ENCODE data around the gene SFMBT1.

Gene SFMBT1

GRCh38 chr3:52990637-52991036 is 55.2 kb downstream of the SFMBT1 start:
- DNase-seq (ENCODE audit: low read depth in 2 of 2) = no peak

- DNase-seq (ENCODE audit: low read depth in 2 of 2) = no peak
Measured at GRCh38 chr3:52986938-52987337, 58.9 kb downstream of the SFMBT1 start.

- DNase-seq (ENCODE audit: low read depth in 2 of 2) = no peak
Measured at GRCh38 chr3:52986049-52986448, 59.8 kb downstream of the SFMBT1 start.

- no peak for DNase-seq (ENCODE audit: low read depth in 2 of 2)
Measured at GRCh38 chr3:52983828-52984227, 62.0 kb downstream of the SFMBT1 start.

- peak; percentile 16 to 41 for DNase-seq (ENCODE audit: low read depth in 2 of 2)
Measured at GRCh38 chr3:52983336-52983807, 62.5 kb downstream of the SFMBT1 start.

- no peak for DNase-seq (ENCODE audit: low read depth in 2 of 2)
Measured at GRCh38 chr3:52982839-52983238, 63.0 kb downstream of the SFMBT1 start.

GRCh38 chr3:52979190-52979983 is 66.5 kb downstream of the SFMBT1 start:
- no peak for DNase-seq (ENCODE audit: low read depth in 2 of 2)

GRCh38 chr3:52978109-52978754 is 67.6 kb downstream of the SFMBT1 start:
- no peak for DNase-seq (ENCODE audit: low read depth in 2 of 2)

- no peak for DNase-seq (ENCODE audit: low read depth in 2 of 2)
Measured at GRCh38 chr3:52973806-52974205, 72.1 kb downstream of the SFMBT1 start.

- DNase-seq (ENCODE audit: low read depth in 2 of 2) = no peak
Measured at GRCh38 chr3:52971895-52972294, 74.0 kb downstream of the SFMBT1 start.

GRCh38 chr3:52967398-52967797 is 78.5 kb downstream of the SFMBT1 start:
- no peak for DNase-seq (ENCODE audit: low read depth in 2 of 2)

GRCh38 chr3:52962160-52962559 is 83.7 kb downstream of the SFMBT1 start:
- no peak for DNase-seq (ENCODE audit: low read depth in 2 of 2)

GRCh38 chr3:52959773-52960172 is 86.1 kb downstream of the SFMBT1 start:
- DNase-seq (ENCODE audit: low read depth in 2 of 2) = no peak

GRCh38 chr3:52939600-52939999 is 106.3 kb downstream of the SFMBT1 start:
- no peak for DNase-seq (ENCODE audit: low read depth in 2 of 2)

GRCh38 chr3:52934630-52935530 is 111.0 kb downstream of the SFMBT1 start:
- DNase-seq (ENCODE audit: low read depth in 2 of 2) = peak; percentile 4 to 13

GRCh38 chr3:52931889-52932288 is 114.0 kb downstream of the SFMBT1 start:
- no peak for DNase-seq (ENCODE audit: low read depth in 2 of 2)

GRCh38 chr3:52931328-52931727 is 114.5 kb downstream of the SFMBT1 start:
- no peak for DNase-seq (ENCODE audit: low read depth in 2 of 2)

GRCh38 chr3:52930748-52931147 is 115.1 kb downstream of the SFMBT1 start:
- DNase-seq (ENCODE audit: low read depth in 2 of 2) = no peak

GRCh38 chr3:52926554-52926953 is 119.3 kb downstream of the SFMBT1 start:
- no peak for DNase-seq (ENCODE audit: low read depth in 2 of 2)

- no peak for DNase-seq (ENCODE audit: low read depth in 2 of 2)
Measured at GRCh38 chr3:52925405-52926313, 120.2 kb downstream of the SFMBT1 start.

GRCh38 chr3:52923963-52924362 is 121.9 kb downstream of the SFMBT1 start:
- DNase-seq (ENCODE audit: low read depth in 2 of 2) = no peak
